GM23338 (cell line): ENCODE measurements around the gene BRK1. TPM values are rescaled to one million over a fixed set of nuclear protein-coding genes. Genes with fewer than 3 reads are reported as not detected.

Experiments
- ATAC-seq: fragments of 200-7000 bp; cut with Tn5 transposase; 3 replicates; pipeline ENCODE4 v1.9.1; 2020
- DNase-seq: peaks from one replicate; pipeline ENCODE4 v3.0.0-alpha.2; 2015; ENCODE audit warnings: low spot score
- H2AFZ ChIP-seq: fragments of 200-600 bp; sonication (generic); 2 replicates; pipeline ENCODE4 v1.8.0; 2016; ENCODE audit warnings: antibody characterized with exemption, mild to moderate bottlenecking, moderate library complexity
- H3F3A ChIP-seq: fragments of 200-600 bp; sonication (generic); replicated peaks from 2 replicates; pipeline ENCODE4 v1.8.0; 2017; ENCODE audit warnings: antibody characterized with exemption, mixed run types, low read depth
- H3K27ac ChIP-seq: fragments of 200-600 bp; sonication (generic); 2 replicates; pipeline ENCODE4 v1.6.1; 2016; ENCODE audit warnings: low read depth
- H3K27me3 ChIP-seq: fragments of 200-600 bp; sonication (generic); 2 replicates; pipeline ENCODE4 v1.8.0; 2016; ENCODE audit warnings: mild to moderate bottlenecking, mixed run types, moderate library complexity; ENCODE audit not compliant: insufficient read depth
- H3K36me3 ChIP-seq: fragments of 200-600 bp; sonication (generic); 2 replicates; pipeline ENCODE4 v1.8.0; 2016; ENCODE audit warnings: mild to moderate bottlenecking; ENCODE audit not compliant: insufficient read depth
- H3K4me1 ChIP-seq: fragments of 200-600 bp; sonication (generic); 2 replicates; pipeline ENCODE4 v1.8.0; 2016; ENCODE audit warnings: mild to moderate bottlenecking, moderate library complexity; ENCODE audit not compliant: insufficient read depth
- H3K4me2 ChIP-seq: fragments of 200-600 bp; sonication (generic); 2 replicates; pipeline ENCODE4 v1.7.1; 2017; ENCODE audit warnings: mixed run types
- H3K4me3 ChIP-seq: fragments of 200-600 bp; sonication (generic); 2 replicates; pipeline ENCODE4 v1.6.1; 2016; ENCODE audit warnings: mixed run types
- H3K79me2 ChIP-seq: fragments of 200-600 bp; sonication (generic); replicated peaks from 2 replicates; pipeline ENCODE4 v1.8.0; 2017; ENCODE audit warnings: mild to moderate bottlenecking; ENCODE audit not compliant: insufficient read depth
- H3K9me2 ChIP-seq: fragments of 200-600 bp; sonication (generic); 2 replicates; pipeline ENCODE4 v1.8.0; 2017; ENCODE audit not compliant: insufficient read depth
- H4K20me1 ChIP-seq: fragments of 200-600 bp; sonication (generic); replicated peaks from 2 replicates; pipeline ENCODE4 v1.8.0; 2017; ENCODE audit warnings: mild to moderate bottlenecking; ENCODE audit not compliant: insufficient read depth
- H3K27ac Mint-ChIP-seq: 2 replicates; pipeline ENCODE4 v1.8.0; 2020; ENCODE audit warnings: inconsistent platforms, mild to moderate bottlenecking, moderate library complexity, mixed read lengths
- H3K27me3 Mint-ChIP-seq: 3 replicates; pipeline ENCODE4 v1.8.0; 2022; ENCODE audit warnings: low read depth, mild to moderate bottlenecking, moderate library complexity, mixed read lengths, inconsistent platforms; ENCODE audit not compliant: insufficient read depth, poor library complexity
- H3K36me3 Mint-ChIP-seq: 3 replicates; pipeline ENCODE4 v1.8.0; 2021; ENCODE audit warnings: low read depth, mild to moderate bottlenecking, inconsistent platforms, moderate library complexity, mixed read lengths
- H3K4me1 Mint-ChIP-seq: 3 replicates; pipeline ENCODE4 v1.8.0; 2020; ENCODE audit warnings: mild to moderate bottlenecking, inconsistent platforms, mixed read lengths
- H3K4me3 Mint-ChIP-seq: 3 replicates; pipeline ENCODE4 v1.8.0; 2021; ENCODE audit warnings: moderate library complexity, mild to moderate bottlenecking, inconsistent platforms, mixed read lengths
- H3K9me3 Mint-ChIP-seq: 3 replicates; pipeline ENCODE4 v1.8.0; 2020; ENCODE audit warnings: moderate library complexity, mild to moderate bottlenecking, inconsistent platforms, mixed read lengths
- CREB1 ChIP-seq: fragments of 250-450 bp; sonication (Bioruptor Pico); IDR thresholded peaks from 2 replicates; pipeline ENCODE4 v1.5.0; 2020; ENCODE audit warnings: low read depth, mild to moderate bottlenecking, moderate library complexity
- CTCF ChIP-seq, 2 experiments: fragments of 200-600 bp in 1 of 2; sonication (generic) in 1 of 2; conservative IDR thresholded peaks; 2 replicates each; pipeline versions ENCODE4 v1.5.1 to v1.6.1; 2016 to 2017; ENCODE audit warnings: antibody characterized with exemption in 2 of 2, low read depth in 2 of 2, mild to moderate bottlenecking in 2 of 2, moderate library complexity in 1 of 2
- ETS1 ChIP-seq: IDR thresholded peaks from 2 replicates; pipeline ENCODE4 v1.6.1; 2016; ENCODE audit warnings: antibody characterized with exemption
- EZH2 ChIP-seq: fragments of 200-600 bp; sonication (generic); IDR thresholded peaks from one replicate; pipeline ENCODE4 v1.8.0; 2017; ENCODE audit warnings: antibody characterized with exemption, mild to moderate bottlenecking, low read depth; ENCODE audit not compliant: unreplicated experiment
- EZH2phosphoT487 ChIP-seq: fragments of 200-600 bp; sonication (generic); IDR thresholded peaks from one replicate; pipeline ENCODE4 v1.8.1; 2018; ENCODE audit warnings: antibody characterized with exemption; ENCODE audit not compliant: unreplicated experiment
- JUNB ChIP-seq: IDR thresholded peaks from one replicate; pipeline ENCODE4 v1.6.1; 2016; ENCODE audit warnings: antibody characterized with exemption; ENCODE audit not compliant: unreplicated experiment
- NANOG ChIP-seq: IDR thresholded peaks from 2 replicates; pipeline ENCODE4 v1.6.1; 2016; ENCODE audit warnings: antibody characterized with exemption, borderline replicate concordance
- REST ChIP-seq: IDR thresholded peaks from one replicate; pipeline ENCODE4 v1.6.1; 2018; ENCODE audit warnings: antibody characterized with exemption; ENCODE audit not compliant: unreplicated experiment
- ZNF114 ChIP-seq: fragments of 250-450 bp; sonication (Bioruptor Pico); IDR thresholded peaks from 2 replicates; pipeline ENCODE4 v1.5.0; 2020; ENCODE audit warnings: mild to moderate bottlenecking, moderate library complexity
- ZNF331 ChIP-seq: fragments of 250-450 bp; sonication (Bioruptor Pico); IDR thresholded peaks from 2 replicates; pipeline ENCODE4 v1.5.0; 2020; ENCODE audit warnings: low read depth, mild to moderate bottlenecking, moderate library complexity
- polyA plus RNA-seq: library from polyadenylated mRNA; unstranded; fragments of >200 nt; fragmentation: Nextera tagmentation; extraction: Ambion mirVana; gene quantifications from 2 replicates; pipeline ENCODE4 v1.2.1, GENCODE V29; 2016
- total RNA-seq: library from RNA; depleted of rRNA; stranded (reverse); fragments of >200 nt; shearing (Covaris generic); gene quantifications from 2 replicates; pipeline ENCODE4 v1.2.3, GENCODE V29; 2014

Gene BRK1
- total and polyA plus RNA-seq, 2 experiments from 2014 or later = 130 to 165 TPM

- TF ChIP-seq REST (no peak), CREB1 (CRISPR knock-in tag) (no peak), ZNF114 (CRISPR knock-in tag) (no peak), ZNF331 (CRISPR knock-in tag) (no peak), JUNB (no peak), EZH2 (no peak), NANOG (no peak), CTCF (conservative IDR thresholded peaks at IDR 0.05; ENCODE audit: low read depth in 2 of 2) (no peak), EZH2phosphoT487 (no peak), ETS1 (no peak)
These were observed 7.4 kb upstream of the BRK1 start, which contains the start of gene FANCD2OS (continued) for GRCh38 chr3:10108091-10108490.

GRCh38 chr3:10116138-10116460 lies 624 bp downstream of the BRK1 start:
- H3F3A ChIP-seq = 0 out of 2 replicates have a peak, but pooled peaks cover 4% of the 10 kb centered on the region
- peaks cover 53% of the 10 kb centered on the region for H3K79me2 ChIP-seq
- peak overlapping the region; percentile 66; the same call in 1 of the 2 replicates for H3K27ac Mint-ChIP-seq
- H3K27me3 ChIP-seq = no peaks in the 10 kb centered on the region
- peak overlapping the region; percentile 96 for H3K4me2 ChIP-seq
- H3K9me3 Mint-ChIP-seq = no peaks in the 10 kb centered on the region; the same call in 2 of the 3 replicates
- peak overlapping the region; percentile 87; the same call in 1 of the 2 replicates for H2AFZ ChIP-seq
- peaks cover 6% of the 10 kb centered on the region for H3K4me1 Mint-ChIP-seq
- peak overlapping the region; percentile 98 for H3K4me3 ChIP-seq
- peaks cover 5% of the 10 kb centered on the region; the same call in 1 of the 2 replicates for H3K36me3 ChIP-seq
- peaks cover 10% of the 10 kb centered on the region for H3K27me3 Mint-ChIP-seq
- H3K4me1 ChIP-seq = peaks cover 4% of the 10 kb centered on the region
- TF ChIP-seq EZH2phosphoT487 (no peak), CTCF (conservative IDR thresholded peaks at IDR 0.05; ENCODE audit: low read depth in 2 of 2) (no peak), JUNB (no peak), EZH2 (no peak)
- H4K20me1 ChIP-seq = peaks cover 13% of the 10 kb centered on the region; the same call in 1 of the 2 replicates
- H3K9me2 ChIP-seq = no peaks in the 10 kb centered on the region
- DNase-seq = no peak
- peak; percentile 24 for ATAC-seq
- no peak overlapping the region; the same call in 1 of the 2 replicates for H3K27ac ChIP-seq
- peak overlapping the region; percentile 99 for H3K4me3 Mint-ChIP-seq
- peaks cover 9% of the 10 kb centered on the region; the same call in 1 of the 3 replicates for H3K36me3 Mint-ChIP-seq
